IMR-90 (cell line): Measurements from ENCODE around the gene SQSTM1. TPM values are rescaled to one million over a fixed set of nuclear protein-coding genes. Genes with fewer than 3 reads are reported as not detected.

Experiments used
- ATAC-seq: fragments of 200-7000 bp; cut with Tn5 transposase; 2 replicates; pipeline ENCODE4 v1.9.1; 2020; ENCODE audit warnings: low read depth, mild to moderate bottlenecking, moderate library complexity
- BruUV-seq: library from RNA; stranded (reverse); fragments of 400-500 nt; replicated peaks from 2 replicates; lab custom pipeline; 2021; lab: Mats Ljungman, UMichigan
- CTCF ChIA-PET: fragments of 300-600 bp; formaldehyde crosslinking; extraction: SDS; loops from one replicate; lab custom pipeline; 2021; ENCODE audit warnings: antibody characterized with exemption; lab: Yijun Ruan, JAX
- POLR2A ChIA-PET: fragments of 300-600 bp; sonication (Branson Sonifier 250); formaldehyde crosslinking; loops from one replicate; lab custom pipeline; 2022; ENCODE audit warnings: antibody characterized with exemption; ENCODE audit not compliant: unreplicated experiment; lab: Charles Lee
- DNase-seq: peaks from one replicate; pipeline ENCODE4 v3.0.0; 2013
- H2AFZ ChIP-seq: replicated peaks from 2 replicates; pipeline ENCODE3; 2013; ENCODE audit warnings: low read length, mild to moderate bottlenecking; ENCODE audit not compliant: poor library complexity
- H2AK5ac ChIP-seq: 2 replicates; pipeline ENCODE4 v1.6.1; 2013; ENCODE audit warnings: low read depth, low read length, inconsistent platforms
- H2AK9ac ChIP-seq: replicated peaks from 2 replicates; pipeline ENCODE3; 2013; ENCODE audit warnings: mild to moderate bottlenecking, low read depth, low read length, moderate library complexity; ENCODE audit not compliant: poor library complexity
- H2BK120ac ChIP-seq: 2 replicates; pipeline ENCODE4 v1.6.1; 2013; ENCODE audit warnings: low read depth, low read length, inconsistent platforms
- H2BK15ac ChIP-seq: 3 replicates; pipeline ENCODE4 v1.6.1; 2013; ENCODE audit warnings: low read depth, low read length, inconsistent platforms
- H2BK20ac ChIP-seq: 2 replicates; pipeline ENCODE4 v1.6.1; 2013; ENCODE audit warnings: low read depth, mild to moderate bottlenecking, inconsistent platforms, low read length, moderate library complexity
- H2BK5ac ChIP-seq: 2 replicates; pipeline ENCODE4 v1.6.1; 2013; ENCODE audit warnings: mild to moderate bottlenecking, low read depth, low read length, inconsistent platforms; ENCODE audit not compliant: poor library complexity, severe bottlenecking
- H3K14ac ChIP-seq: replicated peaks from 2 replicates; pipeline ENCODE4 v1.6.1; 2013; ENCODE audit warnings: low read depth, low read length, inconsistent platforms
- H3K18ac ChIP-seq: 2 replicates; pipeline ENCODE4 v1.6.1; 2013; ENCODE audit warnings: low read depth, low read length, control low read depth
- H3K23ac ChIP-seq: 2 replicates; pipeline ENCODE4 v1.6.1; 2013; ENCODE audit warnings: low read depth, low read length, inconsistent platforms
- H3K27ac ChIP-seq: 2 replicates; pipeline ENCODE4 v1.5.1; 2013; ENCODE audit warnings: mild to moderate bottlenecking, control low read depth, low read length; ENCODE audit not compliant: insufficient read depth
- H3K27me3 ChIP-seq: 2 replicates; pipeline ENCODE4 v1.6.1; 2013; ENCODE audit warnings: low read length; ENCODE audit not compliant: control insufficient read depth, insufficient read depth
- H3K36me3 ChIP-seq: 2 replicates; pipeline ENCODE4 v1.6.1; 2013; ENCODE audit warnings: low read length, mixed read lengths; ENCODE audit not compliant: control insufficient read depth, insufficient read depth
- H3K4ac ChIP-seq: 2 replicates; pipeline ENCODE4 v1.6.1; 2013; ENCODE audit warnings: low read depth, low read length, inconsistent platforms
- H3K4me1 ChIP-seq: 2 replicates; pipeline ENCODE4 v1.6.1; 2013; ENCODE audit warnings: low read length, mixed read lengths; ENCODE audit not compliant: control insufficient read depth, insufficient read depth
- H3K4me2 ChIP-seq: 2 replicates; pipeline ENCODE4 v1.6.1; 2013; ENCODE audit warnings: low read depth, mild to moderate bottlenecking, control low read depth, low read length, moderate library complexity
- H3K4me3 ChIP-seq: 2 replicates; pipeline ENCODE4 v1.5.1; 2013; ENCODE audit warnings: low read depth, mild to moderate bottlenecking, control low read depth, low read length, moderate library complexity; ENCODE audit not compliant: insufficient read depth
- H3K56ac ChIP-seq: 2 replicates; pipeline ENCODE4 v1.6.1; 2013; ENCODE audit warnings: low read length, inconsistent platforms; ENCODE audit not compliant: insufficient read depth; ENCODE audit errors: extremely low read depth
- H3K79me1 ChIP-seq, 2 experiments: 2 replicates each; pipeline ENCODE4 v1.6.1; 2013; ENCODE audit warnings: low read length in 2 of 2, inconsistent platforms in 1 of 2, low read depth in 1 of 2
- H3K9ac ChIP-seq: 2 replicates; pipeline ENCODE4 v1.6.1; 2013; ENCODE audit warnings: low read depth, low read length, control low read depth
- H3K9me1 ChIP-seq: 2 replicates; pipeline ENCODE4 v1.6.1; 2013; ENCODE audit warnings: low read length, inconsistent platforms; ENCODE audit not compliant: insufficient read depth
- H3K9me3 ChIP-seq: 2 replicates; pipeline ENCODE4 v1.6.1; 2013; ENCODE audit warnings: low read length; ENCODE audit not compliant: control insufficient read depth, insufficient read depth
- H4K20me1 ChIP-seq: 2 replicates; pipeline ENCODE4 v1.6.1; 2013; ENCODE audit warnings: low read length, inconsistent platforms; ENCODE audit not compliant: insufficient read depth
- H4K5ac ChIP-seq: 2 replicates; pipeline ENCODE4 v1.6.1; 2013; ENCODE audit warnings: mild to moderate bottlenecking, low read depth, low read length, control low read depth
- H4K8ac ChIP-seq, 2 experiments: 2 replicates each; pipeline ENCODE4 v1.6.1; 2013; ENCODE audit warnings: low read depth in 2 of 2, low read length in 2 of 2, control low read depth in 1 of 2, inconsistent platforms in 1 of 2
- H4K91ac ChIP-seq: 2 replicates; pipeline ENCODE4 v1.6.1; 2013; ENCODE audit warnings: low read depth, low read length, inconsistent platforms; ENCODE audit not compliant: insufficient read depth
- BHLHE40 ChIP-seq: fragments of 150-350 bp; IDR thresholded peaks from 2 replicates; pipeline ENCODE4 v1.6.1; 2016; ENCODE audit warnings: mild to moderate bottlenecking, low read depth, low read length
- CHD1 ChIP-seq: IDR thresholded peaks from 2 replicates; pipeline ENCODE4 v1.6.1; 2012; ENCODE audit warnings: low read depth, low read length, improper control_type of control experiment
- MAZ ChIP-seq: IDR thresholded peaks from 2 replicates; pipeline ENCODE4 v1.6.1; 2012; ENCODE audit warnings: low read depth, mild to moderate bottlenecking, low read length, improper control_type of control experiment, moderate library complexity, borderline replicate concordance
- RAD21 ChIP-seq: IDR thresholded peaks from 2 replicates; pipeline ENCODE4 v1.6.1; 2012; ENCODE audit warnings: low read length, improper control_type of control experiment
- RCOR1 ChIP-seq: IDR thresholded peaks from 2 replicates; pipeline ENCODE4 v1.6.1; 2012; ENCODE audit warnings: mild to moderate bottlenecking, low read length, improper control_type of control experiment; ENCODE audit not compliant: insufficient replicate concordance
- RFX5 ChIP-seq: IDR thresholded peaks from 2 replicates; pipeline ENCODE4 v1.8.0; 2012; ENCODE audit warnings: low read depth, mild to moderate bottlenecking, low read length, moderate library complexity
- WGBS, 2 experiments: methylation state at CpG; one replicate each; pipeline versions ENCODE4 v1.1.5 to v1.1.7; 2013; ENCODE audit warnings: missing lambda C conversion rate in 2 of 2; ENCODE audit not compliant: insufficient read length in 1 of 2; ENCODE audit errors: extremely low coverage in 2 of 2; 5-methylcytosine and 5-hydroxymethylcytosine counted together
- dilution Hi-C: fragments of 300-500 bp; cut with HindIII; formaldehyde crosslinking; loops from one replicate; pipeline ENCODE4 v1.14.3; 2018; ENCODE audit warnings: low sequenced_read_pairs; ENCODE audit not compliant: unreplicated experiment
- in situ Hi-C: fragments of 300-500 bp; cut with MboI; formaldehyde crosslinking; loops from 3 replicates; pipeline ENCODE4 v1.14.3; 2019; ENCODE audit warnings: low sequenced_read_pairs, inconsistent platforms, mixed read lengths
- intact Hi-C: fragments of 100-400 bp; cut with micrococcal nuclease; formaldehyde crosslinking; loops from 2 replicates; pipeline ENCODE4 v1.10.0; 2022
- polyA plus RNA-seq, 3 experiments: library from polyadenylated mRNA; depleted of rRNA; stranded (reverse); fragments of >200 nt; gene quantifications; 2 replicates each; pipeline ENCODE4 v1.2.3, GENCODE V29; 2012; ENCODE audit warnings: low replicate concordance in 1 of 3
- total RNA-seq: library from RNA; depleted of rRNA; stranded (reverse); fragments of >200 nt; gene quantifications from 2 replicates; pipeline ENCODE4 v1.2.3, GENCODE V29; 2012
- TF ChIP-seq, protein P1 (sequence below): fragments of 150-350 bp; IDR thresholded peaks from 2 replicates; pipeline ENCODE4 v1.6.1; 2017; ENCODE audit warnings: mild to moderate bottlenecking, antibody characterized with exemption, low read length, low read depth

The SQSTM1 gene
- total and polyA plus RNA-seq, 2 of the 4 experiments (the other 2 are of a cell fraction) = 152 to 184 TPM

DNA sequence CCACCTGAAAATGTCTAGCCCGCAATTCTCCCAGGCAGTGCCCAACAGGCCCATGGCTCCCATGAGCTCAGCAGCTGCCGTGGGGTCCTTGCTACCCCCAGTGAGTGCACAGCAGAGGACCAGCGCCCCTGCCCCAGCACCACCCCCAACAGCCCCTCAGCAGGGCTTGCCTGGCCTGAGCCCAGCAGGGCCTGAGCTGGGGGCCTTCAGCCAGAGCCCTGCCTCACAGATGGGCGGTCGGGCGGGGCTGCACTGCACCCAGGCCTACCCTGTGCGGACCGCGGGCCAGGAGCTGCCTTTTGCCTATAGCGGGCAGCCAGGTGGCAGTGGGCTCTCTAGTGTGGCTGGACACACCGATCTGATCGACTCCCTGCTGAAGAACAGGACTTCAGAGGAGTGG, 46.3 kb upstream of the SQSTM1 start:
- dilution Hi-C loops = no loop called here
- WGBS, 2 experiments = 95% methylated on average over 8 of the region's 12 CpGs; no CpG with 5 or more reads in 1 of the 2 experiments
- Histone ChIP-seq H3K14ac (no peak overlapping the region), H4K8ac (no peak overlapping the region), H3K56ac (no peak overlapping the region), H3K9me3 (no peaks in the 10 kb centered on the region), H2BK5ac (no peak overlapping the region), H2BK15ac (no peak overlapping the region), H4K91ac (no peak overlapping the region), H2AK5ac (no peak overlapping the region), H3K4ac (no peak overlapping the region), H2BK120ac (no peak overlapping the region), H3K79me1 (peaks cover 17 to 34% of the 10 kb centered on the region in 2 experiments), H2AFZ (no peak overlapping the region), H4K20me1 (0 out of 2 replicates have a peak, but pooled peaks cover 5% of the 10 kb centered on the region), H3K18ac (no peak overlapping the region), H3K36me3 (peaks cover 73% of the 10 kb centered on the region), H3K4me1 (no peaks in the 10 kb centered on the region), H3K9ac (no peak overlapping the region), H3K27ac (no peak overlapping the region), H4K5ac (no peak overlapping the region), H3K27me3 (no peaks in the 10 kb centered on the region), H2AK9ac (no peak overlapping the region), H3K23ac (no peak overlapping the region), H3K4me2 (no peak overlapping the region), H3K9me1 (no peaks in the 10 kb centered on the region), H3K4me3 (no peak overlapping the region), H2BK20ac (no peak overlapping the region)
- BruUV-seq = no TSS peak
- intact Hi-C loops = no loop called here
- in situ Hi-C loops = no loop called here
- CTCF ChIA-PET = no interaction called here
- TF ChIP-seq BHLHE40 = no peak
- TF ChIP-seq MAZ = no peak
- TF ChIP-seq CHD1 = no peak
- TF ChIP-seq RAD21 = no peak
- TF ChIP-seq, protein P1, sequence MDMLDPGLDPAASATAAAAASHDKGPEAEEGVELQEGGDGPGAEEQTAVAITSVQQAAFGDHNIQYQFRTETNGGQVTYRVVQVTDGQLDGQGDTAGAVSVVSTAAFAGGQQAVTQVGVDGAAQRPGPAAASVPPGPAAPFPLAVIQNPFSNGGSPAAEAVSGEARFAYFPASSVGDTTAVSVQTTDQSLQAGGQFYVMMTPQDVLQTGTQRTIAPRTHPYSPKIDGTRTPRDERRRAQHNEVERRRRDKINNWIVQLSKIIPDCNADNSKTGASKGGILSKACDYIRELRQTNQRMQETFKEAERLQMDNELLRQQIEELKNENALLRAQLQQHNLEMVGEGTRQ = no peak
- TF ChIP-seq RCOR1 = no peak
- no peak for TF ChIP-seq RFX5
- POLR2A ChIA-PET = no interaction called here
- ATAC-seq = no peak
- no peak for DNase-seq
